Suprapubic skin (tissue), 4 donors: ENCODE results near the gene CALML3.

ENCODE experiments used
- EP300 ChIP-seq: sonication (generic); formaldehyde crosslinking; IDR thresholded peaks from one replicate; pipeline ENCODE4 v1.6.1; 2017; ENCODE audit warnings: antibody characterized with exemption
- POLR2AphosphoS5 ChIP-seq, 3 donors: sonication (generic); formaldehyde crosslinking; IDR thresholded peaks; one replicate each; pipeline ENCODE4 v1.6.1; 2017; ENCODE audit warnings: antibody characterized with exemption in 3 of 3
- TF ChIP-seq, protein P1 (sequence below), 2 donors: fragments of 200-600 bp in 1 of 2; fragments of 450-650 bp in 1 of 2; sonication (generic) in 1 of 2; IDR thresholded peaks; one replicate each; pipeline ENCODE4 v1.5.1; 2016 to 2019; ENCODE audit warnings: antibody characterized with exemption in 2 of 2, mild to moderate bottlenecking in 1 of 2, moderate library complexity in 1 of 2

GRCh38 chr10:5514226-5514850 is 10.4 kb upstream of the CALML3 start:
- TF ChIP-seq EP300 (no peak), POLR2AphosphoS5 (IDR thresholded peaks at IDR 0.05) (no peak)
- TF ChIP-seq, protein P1, sequence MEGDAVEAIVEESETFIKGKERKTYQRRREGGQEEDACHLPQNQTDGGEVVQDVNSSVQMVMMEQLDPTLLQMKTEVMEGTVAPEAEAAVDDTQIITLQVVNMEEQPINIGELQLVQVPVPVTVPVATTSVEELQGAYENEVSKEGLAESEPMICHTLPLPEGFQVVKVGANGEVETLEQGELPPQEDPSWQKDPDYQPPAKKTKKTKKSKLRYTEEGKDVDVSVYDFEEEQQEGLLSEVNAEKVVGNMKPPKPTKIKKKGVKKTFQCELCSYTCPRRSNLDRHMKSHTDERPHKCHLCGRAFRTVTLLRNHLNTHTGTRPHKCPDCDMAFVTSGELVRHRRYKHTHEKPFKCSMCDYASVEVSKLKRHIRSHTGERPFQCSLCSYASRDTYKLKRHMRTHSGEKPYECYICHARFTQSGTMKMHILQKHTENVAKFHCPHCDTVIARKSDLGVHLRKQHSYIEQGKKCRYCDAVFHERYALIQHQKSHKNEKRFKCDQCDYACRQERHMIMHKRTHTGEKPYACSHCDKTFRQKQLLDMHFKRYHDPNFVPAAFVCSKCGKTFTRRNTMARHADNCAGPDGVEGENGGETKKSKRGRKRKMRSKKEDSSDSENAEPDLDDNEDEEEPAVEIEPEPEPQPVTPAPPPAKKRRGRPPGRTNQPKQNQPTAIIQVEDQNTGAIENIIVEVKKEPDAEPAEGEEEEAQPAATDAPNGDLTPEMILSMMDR (IDR thresholded peaks at IDR 0.05): no peak
